Right kidney (tissue), 1 donor: Measurements from ENCODE around the gene DNAAF2.
"Not testable (repeated sequence)": the region's sequence is repeated elsewhere in the genome, so short reads cannot be mapped to it uniquely, and the experiment has no call there.

Source experiments
- DNase-seq: peaks from one replicate; pipeline ENCODE4 v3.0.0-alpha.2; 2016

Gene DNAAF2

DNA sequence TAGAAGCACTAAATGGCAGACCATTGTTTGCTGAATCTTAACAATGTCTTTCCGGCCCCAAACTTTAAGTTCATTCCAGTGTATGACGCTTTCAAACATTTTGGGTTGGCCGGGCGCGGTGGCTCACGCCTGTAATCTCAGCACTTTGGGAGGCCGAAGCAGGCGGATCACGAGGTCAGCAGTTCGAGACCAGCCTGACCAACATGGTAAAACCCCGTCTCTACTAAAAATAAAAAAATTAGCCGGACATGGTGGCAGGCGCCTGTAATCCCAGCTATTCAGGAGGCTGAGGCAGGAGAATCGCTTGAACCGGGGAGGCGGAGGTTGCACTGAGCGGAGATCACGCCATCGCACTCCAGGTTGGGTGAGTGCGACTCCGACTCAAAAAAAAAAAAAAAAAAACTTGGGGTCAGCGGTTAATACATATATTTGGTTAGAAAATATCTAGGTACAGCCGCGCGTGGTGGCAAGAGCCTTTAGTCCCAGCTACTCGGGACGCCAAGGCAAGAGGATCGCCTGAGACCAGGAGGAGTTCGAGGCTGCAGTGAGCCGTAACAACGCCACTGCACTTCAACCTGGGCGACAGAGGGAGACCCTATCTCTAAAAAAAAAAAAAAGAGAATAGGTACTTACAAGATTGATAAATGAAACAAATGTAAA, 49.9 kb downstream of the DNAAF2 start:
- not testable (repeated sequence) for DNase-seq

DNA sequence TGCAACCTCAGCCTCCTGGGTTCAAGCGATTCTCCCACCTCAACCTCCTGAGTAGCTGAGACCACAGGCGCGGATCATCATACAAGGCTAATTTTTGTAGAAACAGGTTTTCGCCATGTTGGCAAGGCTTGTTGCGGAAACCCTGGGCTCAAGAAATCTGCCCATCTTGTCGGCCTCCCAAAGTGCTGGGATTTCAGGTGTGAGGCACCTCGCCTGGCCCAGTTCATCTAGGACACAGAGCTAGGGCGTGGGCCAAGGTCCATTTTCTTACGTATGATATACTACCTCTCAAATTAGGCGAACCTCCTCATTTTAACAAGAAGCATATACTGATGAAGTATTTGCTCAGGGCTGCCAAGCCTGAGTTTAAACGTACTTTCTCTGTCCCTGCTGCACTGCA, 51.0 kb downstream of the DNAAF2 start:
- DNase-seq, result no peak

DNA sequence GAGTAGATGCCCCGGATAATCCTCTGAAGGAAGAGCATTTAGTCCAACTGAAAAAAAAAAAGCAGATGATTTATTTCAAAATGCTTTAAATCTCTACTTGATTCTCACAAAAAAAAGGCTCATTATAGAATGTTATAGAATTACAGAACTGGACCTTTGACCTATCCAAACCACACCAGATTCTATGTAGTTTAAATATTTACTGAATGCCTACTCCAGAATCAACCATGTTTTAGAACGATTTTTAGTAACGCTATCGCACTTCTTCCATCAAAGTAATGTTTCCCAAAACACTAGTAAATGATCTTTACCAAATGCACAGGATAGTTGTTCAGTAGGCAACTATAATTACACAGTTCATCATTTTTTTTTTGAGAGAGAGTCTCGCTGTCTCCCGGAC, 51.4 kb downstream of the DNAAF2 start:
- no peak for DNase-seq

DNA sequence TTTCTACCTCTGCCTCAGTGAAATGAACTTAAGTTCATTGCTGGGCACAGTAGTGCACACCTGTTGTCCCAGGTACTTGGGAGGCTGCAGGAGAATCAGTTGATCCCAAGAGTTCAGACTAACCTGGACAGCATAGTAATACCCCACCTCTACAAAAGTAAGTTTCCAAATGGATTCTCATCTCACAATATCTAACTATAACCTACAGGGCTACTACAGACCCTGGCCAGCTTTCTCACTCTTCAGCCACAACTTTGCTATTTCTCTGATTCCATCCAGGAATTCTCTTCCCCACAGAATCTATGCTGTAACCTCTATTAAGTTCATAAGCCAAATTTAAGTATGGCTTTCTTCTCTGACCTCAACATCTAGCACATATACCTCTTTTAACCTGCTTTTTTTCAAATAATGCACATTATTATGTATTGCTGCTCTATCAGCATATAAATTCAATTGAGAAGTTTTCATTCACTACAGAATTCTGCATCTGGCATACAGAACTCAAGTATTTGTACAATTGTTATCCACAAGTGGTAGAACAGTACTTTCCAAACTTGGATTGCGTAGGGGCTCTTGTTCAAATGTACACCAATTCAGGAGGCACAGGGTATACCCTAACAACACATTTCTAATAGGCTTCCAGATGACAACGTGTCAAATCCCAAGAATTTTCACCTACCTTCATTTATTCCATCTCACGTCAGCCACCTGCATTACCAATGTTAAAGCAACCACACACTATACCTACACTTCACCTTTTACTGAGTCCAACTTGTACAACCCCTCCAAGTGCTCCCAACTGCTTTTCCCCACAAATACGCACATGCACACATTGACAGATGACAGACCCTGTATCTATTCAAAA, 52.7 kb downstream of the DNAAF2 start:
- DNase-seq, result no peak

DNA sequence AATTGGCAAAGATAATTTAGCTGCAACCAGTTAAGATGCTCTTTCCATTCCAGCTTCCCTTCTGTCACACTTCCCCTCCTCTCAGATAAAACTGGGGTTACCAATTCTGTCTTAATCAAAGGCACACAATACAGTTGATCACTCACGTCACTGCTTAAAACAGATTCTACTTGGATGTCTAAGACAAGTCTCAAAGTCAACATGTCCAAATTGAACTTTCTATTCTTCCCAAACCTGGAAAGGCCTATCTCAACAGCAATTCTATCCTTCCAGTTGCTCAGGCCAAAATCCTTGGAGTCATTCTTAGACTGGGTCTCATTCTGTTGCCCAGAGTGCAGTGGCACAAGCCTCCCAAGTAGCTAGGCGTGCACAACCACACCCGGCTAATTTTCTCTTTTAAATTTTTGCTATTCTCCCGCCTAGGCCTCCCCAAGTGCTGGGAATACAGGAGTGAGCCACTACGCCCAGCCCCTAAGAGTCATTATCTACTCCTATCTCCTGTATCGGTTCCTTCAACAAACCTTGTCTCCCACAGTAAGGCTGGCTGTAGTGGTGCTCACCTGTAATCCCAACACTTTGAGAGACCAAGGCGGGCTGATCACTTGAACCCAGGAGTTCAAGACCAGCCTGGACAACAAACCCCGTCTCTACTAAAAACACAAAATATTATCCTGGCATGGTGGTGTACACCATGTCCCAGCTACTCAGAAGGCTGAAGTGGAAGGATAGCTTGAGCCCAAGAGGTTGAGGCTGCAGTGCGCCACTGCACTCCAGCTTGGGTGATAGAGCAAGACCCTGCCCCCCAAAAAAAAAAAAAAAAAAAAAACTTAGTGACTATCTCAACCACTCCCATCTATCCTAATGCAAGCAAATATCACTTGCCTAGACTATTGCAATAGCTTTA, 53.6 kb downstream of the DNAAF2 start:
- no peak for DNase-seq

DNA sequence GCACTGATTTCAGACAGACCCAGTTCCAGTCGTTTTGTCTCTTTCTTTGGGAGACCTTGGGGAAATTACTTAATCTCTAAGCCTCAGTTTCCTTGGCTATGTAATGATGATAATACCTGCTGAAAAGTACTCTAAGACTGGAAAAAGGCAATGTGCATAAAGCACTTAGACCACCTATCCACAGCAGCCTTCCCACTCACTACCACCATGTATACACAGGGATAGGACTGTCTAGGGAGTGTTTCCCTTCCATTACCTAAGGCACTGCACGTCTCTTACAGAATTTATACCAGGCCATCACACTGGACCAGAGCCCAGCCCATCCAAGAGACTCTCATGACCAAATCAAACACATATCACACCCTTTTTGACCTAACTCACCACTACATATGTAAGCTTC, 55.2 kb downstream of the DNAAF2 start:
- no peak for DNase-seq

DNA sequence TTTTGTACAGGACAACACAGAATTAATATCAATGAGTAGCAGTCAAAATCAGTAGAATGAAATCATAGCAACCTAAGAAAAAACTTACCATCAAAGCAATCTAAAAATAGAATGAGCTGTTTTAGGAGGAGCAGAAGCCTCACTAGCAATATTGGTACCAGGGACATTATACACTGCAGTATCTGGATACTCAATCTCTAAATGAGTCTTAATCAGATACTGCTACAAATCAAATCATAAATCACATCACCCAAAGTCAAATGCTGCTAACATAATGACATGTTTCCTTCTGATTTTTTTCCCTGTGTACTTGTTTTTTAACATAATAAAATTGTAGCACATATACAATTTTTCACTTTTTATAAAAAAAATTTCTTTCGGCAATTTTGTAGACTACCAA, 56.9 kb downstream of the DNAAF2 start:
- no peak for DNase-seq
